ENCODE measurements around the gene PORCN. TPM values are rescaled to one million over a fixed set of nuclear protein-coding genes. Genes with fewer than 3 reads are reported as not detected.

The PORCN gene
- total RNA-seq, 1 experiment from 2014 or later, result 11.2 TPM

GRCh38 chrX:48474127-48474526 is 34.7 kb upstream of the PORCN start:
- no peaks in the 10 kb centered on the region for H3K36me3 ChIP-seq
- H3K27me3 ChIP-seq, result no peaks in the 10 kb centered on the region
- no peak overlapping the region for H3K4me3 ChIP-seq
- H3K9me3 ChIP-seq, result no peaks in the 10 kb centered on the region
- no peak for DNase-seq

DNA sequence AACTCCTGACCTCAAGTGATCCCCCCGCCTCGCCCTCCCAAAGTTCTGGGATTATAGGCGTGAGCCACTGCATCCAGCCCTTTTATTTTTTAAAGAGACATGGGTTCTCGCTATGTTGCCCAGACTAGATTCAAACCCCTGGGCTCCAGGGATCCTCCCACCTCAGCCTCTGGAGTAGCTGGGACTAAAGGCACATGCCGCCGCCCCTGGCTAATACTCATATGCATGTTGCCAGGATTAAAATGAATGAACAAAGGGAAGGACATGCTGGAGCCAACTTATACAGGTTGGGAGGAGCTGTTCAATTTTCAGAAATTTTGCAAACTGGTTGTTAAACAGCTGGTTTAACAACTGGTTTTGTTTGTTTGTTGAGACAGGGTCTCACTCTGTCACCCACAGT is 34.2 kb upstream of the PORCN start:
- H3K9me3 ChIP-seq, result no peaks in the 10 kb centered on the region
- no peaks in the 10 kb centered on the region for H3K27me3 ChIP-seq
- no peak for DNase-seq
- peak overlapping the region; percentile 85 for H3K4me3 ChIP-seq
- no peaks in the 10 kb centered on the region for H3K36me3 ChIP-seq

DNA sequence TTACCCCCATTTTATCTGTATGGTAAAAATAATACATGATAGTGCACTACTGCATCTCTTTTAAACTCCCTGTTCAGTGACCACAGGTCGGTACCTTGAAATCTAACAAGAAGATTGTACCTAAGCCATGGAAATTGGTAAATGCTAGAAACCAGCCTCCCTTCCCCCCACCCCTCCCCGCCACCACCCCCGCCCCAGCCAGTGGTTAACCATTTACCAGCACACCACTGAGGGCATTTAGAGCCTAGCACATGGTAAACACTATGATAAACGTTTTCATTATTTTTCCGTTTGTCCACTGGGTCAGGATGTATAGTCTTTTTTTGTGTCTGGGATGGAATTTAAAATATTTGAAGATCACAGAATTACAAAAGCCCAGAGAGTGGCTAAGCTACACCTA is 33.5 kb upstream of the PORCN start:
- Histone ChIP-seq H3K4me3 (peak overlapping the region; percentile 85), H3K27me3 (no peaks in the 10 kb centered on the region), H3K36me3 (no peaks in the 10 kb centered on the region), H3K9me3 (no peaks in the 10 kb centered on the region)
- no peak for DNase-seq

GRCh38 chrX:48475774-48476577 is 32.8 kb upstream of the PORCN start, which contains the start of gene FTSJ1:
FTSJ1 (plus strand) TSS chrX:48476199; CDS start chrX:48478048, 1,849 bp downstream.
- Histone ChIP-seq H3K27me3 (no peaks in the 10 kb centered on the region), H3K9me3 (no peaks in the 10 kb centered on the region), H3K4me3 (peak within 1 kb of the TSS; percentile 85), H3K36me3 (no peaks in the 10 kb centered on the region)
- peak; percentile 88 for DNase-seq

- H3K36me3 ChIP-seq, result no peaks in the 10 kb centered on the region
- peak overlapping the region; percentile 85 for H3K4me3 ChIP-seq
- H3K27me3 ChIP-seq, result no peaks in the 10 kb centered on the region
- H3K9me3 ChIP-seq, result no peaks in the 10 kb centered on the region
- DNase-seq, result no peak
Observed at GRCh38 chrX:48476919-48477318, 31.9 kb upstream of the PORCN start.

GRCh38 chrX:48477960-48478755 is 30.6 kb upstream of the PORCN start:
- H3K4me3 ChIP-seq, result no peak overlapping the region
- no peaks in the 10 kb centered on the region for H3K27me3 ChIP-seq
- peaks cover 5% of the 10 kb centered on the region for H3K36me3 ChIP-seq
- no peaks in the 10 kb centered on the region for H3K9me3 ChIP-seq
- no peak for DNase-seq

GRCh38 chrX:48478806-48479205 is 30.0 kb upstream of the PORCN start:
- H3K36me3 ChIP-seq, result peaks cover 5% of the 10 kb centered on the region
- no peaks in the 10 kb centered on the region for H3K27me3 ChIP-seq
- no peak overlapping the region for H3K4me3 ChIP-seq
- DNase-seq, result no peak
- H3K9me3 ChIP-seq, result no peaks in the 10 kb centered on the region

- H3K36me3 ChIP-seq, result peaks cover 5% of the 10 kb centered on the region
- no peaks in the 10 kb centered on the region for H3K27me3 ChIP-seq
- no peak for DNase-seq
- H3K9me3 ChIP-seq, result no peaks in the 10 kb centered on the region
- no peak overlapping the region for H3K4me3 ChIP-seq
Observed at GRCh38 chrX:48480142-48480541, 28.6 kb upstream of the PORCN start.

GRCh38 chrX:48480583-48480982 is 28.2 kb upstream of the PORCN start:
- H3K36me3 ChIP-seq, result peaks cover 5% of the 10 kb centered on the region
- no peak for DNase-seq
- H3K27me3 ChIP-seq, result no peaks in the 10 kb centered on the region
- no peak overlapping the region for H3K4me3 ChIP-seq
- no peaks in the 10 kb centered on the region for H3K9me3 ChIP-seq

DNA sequence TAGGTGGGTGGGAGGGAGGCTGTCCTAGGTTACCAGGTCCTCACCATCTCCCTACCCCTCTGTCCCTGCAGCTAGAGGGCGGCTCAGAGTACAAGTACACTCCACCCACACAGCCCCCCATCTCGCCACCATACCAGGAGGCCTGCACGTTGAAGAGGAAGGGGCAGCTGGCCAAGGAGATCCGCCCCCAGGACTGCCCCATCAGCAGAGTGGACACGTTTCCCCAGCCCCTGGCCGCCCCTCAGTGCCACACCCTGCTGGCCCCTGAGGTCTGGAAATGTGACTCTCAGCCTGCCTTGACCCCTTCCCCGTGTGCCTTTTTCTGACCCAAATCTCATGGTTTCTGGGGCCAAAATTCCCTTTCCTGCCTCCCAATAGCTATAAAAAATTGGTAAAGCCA is 26.3 kb upstream of the PORCN start:
- H3K4me3 ChIP-seq, result no peak overlapping the region
- DNase-seq, result no peak
- no peaks in the 10 kb centered on the region for H3K9me3 ChIP-seq
- peaks cover 5% of the 10 kb centered on the region for H3K36me3 ChIP-seq
- no peaks in the 10 kb centered on the region for H3K27me3 ChIP-seq

GRCh38 chrX:48487362-48487798 is 21.4 kb upstream of the PORCN start:
- no peaks in the 10 kb centered on the region for H3K27me3 ChIP-seq
- H3K36me3 ChIP-seq, result peaks cover 5% of the 10 kb centered on the region
- no peak overlapping the region for H3K4me3 ChIP-seq
- DNase-seq, result no peak
- no peaks in the 10 kb centered on the region for H3K9me3 ChIP-seq

- Histone ChIP-seq H3K4me3 (no peak overlapping the region), H3K9me3 (no peaks in the 10 kb centered on the region)
- no peak for DNase-seq
Observed at GRCh38 chrX:48488034-48488433, 20.8 kb upstream of the PORCN start.

DNA sequence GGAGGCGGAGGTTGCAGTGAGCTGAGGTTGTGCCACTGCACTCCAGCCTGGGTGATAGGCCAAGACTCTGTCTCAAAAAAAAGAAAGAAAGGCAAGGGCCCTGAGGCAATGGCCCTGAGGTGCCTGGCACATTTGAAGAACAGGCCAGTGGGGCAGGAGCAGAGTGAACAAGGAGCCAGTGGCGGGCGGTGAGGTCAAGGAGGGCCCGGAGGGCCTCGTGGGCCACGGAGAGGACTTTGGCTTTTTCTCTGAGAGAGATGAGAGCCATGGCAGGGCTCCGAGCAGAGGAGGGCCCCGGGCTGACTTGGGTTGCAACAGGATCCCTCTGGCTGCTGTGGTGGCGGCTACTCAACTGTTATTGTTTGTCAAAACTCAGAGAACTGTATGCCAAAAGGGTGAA is 19.5 kb upstream of the PORCN start:
- DNase-seq, result no peak
- Histone ChIP-seq H3K36me3 (no peaks in the 10 kb centered on the region), H3K27me3 (no peaks in the 10 kb centered on the region), H3K4me3 (no peak overlapping the region), H3K9me3 (no peaks in the 10 kb centered on the region)

More at GRCh38 chrX:48488034-48488433, 20.8 kb upstream of the PORCN start:
- Histone ChIP-seq H3K27me3 (no peaks in the 10 kb centered on the region), H3K36me3 (peaks cover 2% of the 10 kb centered on the region)

- no peak for DNase-seq
- Histone ChIP-seq H3K27me3 (no peaks in the 10 kb centered on the region), H3K36me3 (no peaks in the 10 kb centered on the region), H3K4me3 (no peak overlapping the region), H3K9me3 (no peaks in the 10 kb centered on the region)
Observed at GRCh38 chrX:48489892-48490291, 18.9 kb upstream of the PORCN start.

DNA sequence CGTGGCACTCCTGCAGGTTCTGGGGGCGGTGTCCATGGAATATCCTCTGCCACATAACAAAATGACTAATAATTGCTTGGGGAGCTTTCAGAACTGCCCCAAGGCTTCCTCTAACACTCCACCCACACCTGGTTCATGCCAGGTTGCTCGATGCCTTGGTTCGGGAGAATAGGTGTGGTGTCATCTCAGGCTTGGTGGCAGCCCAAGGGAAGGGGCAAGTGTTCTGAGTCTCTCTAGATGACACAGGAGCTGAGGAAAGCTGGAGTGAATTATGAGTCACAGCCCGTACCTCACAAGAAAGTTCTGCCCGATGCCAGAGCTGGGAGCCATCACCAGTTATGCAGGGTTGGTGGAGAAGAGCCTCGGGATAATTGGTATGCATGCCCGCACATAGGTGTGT is 18.1 kb upstream of the PORCN start:
- no peak overlapping the region for H3K4me3 ChIP-seq
- no peaks in the 10 kb centered on the region for H3K9me3 ChIP-seq
- no peaks in the 10 kb centered on the region for H3K36me3 ChIP-seq
- no peaks in the 10 kb centered on the region for H3K27me3 ChIP-seq
- DNase-seq, result no peak

- Histone ChIP-seq H3K27me3 (no peaks in the 10 kb centered on the region), H3K9me3 (no peaks in the 10 kb centered on the region), H3K4me3 (no peak overlapping the region), H3K36me3 (no peaks in the 10 kb centered on the region)
- DNase-seq, result no peak
Observed at GRCh38 chrX:48491809-48492208, 17.0 kb upstream of the PORCN start.

- no peak overlapping the region for H3K4me3 ChIP-seq
- DNase-seq, result peak; percentile 51
- H3K36me3 ChIP-seq, result no peaks in the 10 kb centered on the region
- H3K9me3 ChIP-seq, result no peaks in the 10 kb centered on the region
- no peaks in the 10 kb centered on the region for H3K27me3 ChIP-seq
Observed at GRCh38 chrX:48492293-48492910, 16.4 kb upstream of the PORCN start.
